HepG2 (cell line): ENCODE data around the gene CLIP2. TPM values are rescaled to one million over a fixed set of nuclear protein-coding genes. Genes with fewer than 3 reads are reported as not detected.

Experiments
- ATF7 ChIP-seq, 2 experiments: fragments of 450-650 bp in 1 of 2; sonication (generic) in 1 of 2; formaldehyde crosslinking in 1 of 2; IDR thresholded peaks; 2 replicates each; pipeline versions ENCODE4 v1.4.0 to v1.6.1; 2016 to 2020; ENCODE audit warnings: antibody characterized with exemption in 1 of 2, mild to moderate bottlenecking in 1 of 2, missing genetic modification reagents in 1 of 2
- CERS6 ChIP-seq: sonication (generic); formaldehyde crosslinking; IDR thresholded peaks from 2 replicates; pipeline ENCODE4 v1.5.0; 2020; ENCODE audit warnings: missing genetic modification reagents
- JDP2 ChIP-seq: sonication (generic); formaldehyde crosslinking; IDR thresholded peaks from 2 replicates; pipeline ENCODE4 v1.8.1; 2022; ENCODE audit warnings: missing genetic modification reagents, borderline replicate concordance
- POGZ ChIP-seq: sonication (generic); formaldehyde crosslinking; IDR thresholded peaks from 2 replicates; pipeline ENCODE4 v1.4.0; 2020; ENCODE audit warnings: mild to moderate bottlenecking, missing genetic modification reagents
- REPIN1 ChIP-seq: sonication (generic); formaldehyde crosslinking; IDR thresholded peaks from 2 replicates; pipeline ENCODE4 v1.8.0; 2022; ENCODE audit warnings: missing genetic modification reagents, low read depth, mild to moderate bottlenecking, borderline replicate concordance
- RXRB ChIP-seq: IDR thresholded peaks from 2 replicates; pipeline ENCODE4 v1.6.1; 2016; ENCODE audit warnings: borderline replicate concordance, missing genetic modification reagents, missing compliant biosample characterization
- SCMH1 ChIP-seq: sonication (generic); formaldehyde crosslinking; IDR thresholded peaks from 2 replicates; pipeline ENCODE4 v1.9.0; 2021; ENCODE audit warnings: missing genetic modification reagents, mild to moderate bottlenecking, borderline replicate concordance
- SMYD3 ChIP-seq: sonication (generic); formaldehyde crosslinking; IDR thresholded peaks from 2 replicates; pipeline ENCODE4 v1.8.1; 2023; ENCODE audit warnings: mild to moderate bottlenecking, missing genetic modification reagents
- ZNF326 ChIP-seq: sonication (generic); formaldehyde crosslinking; IDR thresholded peaks from 2 replicates; pipeline ENCODE4 v1.4.0; 2020; ENCODE audit warnings: missing genetic modification reagents, borderline replicate concordance
- ZNF33B ChIP-seq: sonication (generic); formaldehyde crosslinking; IDR thresholded peaks from 2 replicates; pipeline ENCODE4 v1.5.1; 2020; ENCODE audit warnings: mild to moderate bottlenecking, missing genetic modification reagents
- ZNF343 ChIP-seq: sonication (generic); formaldehyde crosslinking; IDR thresholded peaks from 2 replicates; pipeline ENCODE4 v1.4.0; 2020; ENCODE audit warnings: mild to moderate bottlenecking, missing genetic modification reagents
- ZNF460 ChIP-seq: sonication (generic); formaldehyde crosslinking; IDR thresholded peaks from 2 replicates; pipeline ENCODE4 v1.5.1; 2020; ENCODE audit warnings: missing genetic modification reagents, mild to moderate bottlenecking, borderline replicate concordance
- ZNF607 ChIP-seq: sonication (generic); formaldehyde crosslinking; IDR thresholded peaks from 2 replicates; pipeline ENCODE4 v1.5.1; 2020; ENCODE audit warnings: missing genetic modification reagents, mild to moderate bottlenecking, borderline replicate concordance
- ZNF784 ChIP-seq: sonication (generic); formaldehyde crosslinking; IDR thresholded peaks from 2 replicates; pipeline ENCODE4 v1.5.1; 2020; ENCODE audit warnings: missing genetic modification reagents, mild to moderate bottlenecking, borderline replicate concordance
- ZSCAN20 ChIP-seq: sonication (generic); formaldehyde crosslinking; IDR thresholded peaks from 2 replicates; pipeline ENCODE4 v1.4.0; 2020; ENCODE audit warnings: missing genetic modification reagents, mild to moderate bottlenecking, borderline replicate concordance
- ZSCAN21 ChIP-seq: sonication (generic); formaldehyde crosslinking; IDR thresholded peaks from 2 replicates; pipeline ENCODE4 v1.8.0; 2022; ENCODE audit warnings: mild to moderate bottlenecking, missing genetic modification reagents, moderate library complexity, borderline replicate concordance
- polyA plus RNA-seq, 8 experiments: library from polyadenylated mRNA; depleted of rRNA in 3 of 8; stranded (reverse) in 7 of 8; unstranded in 1 of 8; fragments of >200 nt; fragmentation: Illumina TruSeq in 4 of 8; extraction: Trizol in 4 of 8; gene quantifications; 2 replicates each; pipeline versions ENCODE4 v1.2.1 to v1.2.3, GENCODE V29; 2011 to 2016; ENCODE audit warnings: low read depth in 4 of 8, missing spikeins in 1 of 8, mixed read lengths in 1 of 8; ENCODE audit not compliant: insufficient read depth in 1 of 8
- total RNA-seq, 5 experiments: library from RNA; depleted of rRNA; stranded (reverse); fragments of >200 nt; fragmentation: Illumina TruSeq; extraction: Trizol; gene quantifications; 2 replicates each; pipeline ENCODE4 v1.2.3, GENCODE V29; 2016; ENCODE audit warnings: low read depth in 1 of 5
- TF ChIP-seq, protein P1 (sequence below): sonication (generic); formaldehyde crosslinking; IDR thresholded peaks from 2 replicates; pipeline ENCODE4 v1.4.0; 2020; ENCODE audit warnings: missing genetic modification reagents, mild to moderate bottlenecking, borderline replicate concordance
- TF ChIP-seq, protein P2 (sequence below): sonication (generic); formaldehyde crosslinking; conservative IDR thresholded peaks from 2 replicates; pipeline ENCODE4 v1.8.0; 2022; ENCODE audit warnings: missing genetic modification reagents
- TF ChIP-seq, protein P3 (sequence below): sonication (generic); formaldehyde crosslinking; IDR thresholded peaks from 2 replicates; pipeline ENCODE4 v1.4.0; 2020; ENCODE audit warnings: missing genetic modification reagents

The CLIP2 gene
- total and polyA plus RNA-seq, 2 of the 13 experiments (the other 11 are each of a cell fraction or from before 2014, with no cell fraction given): 6.5 to 17.4 TPM

GRCh38 chr7:74294191-74294998, 5.2 kb downstream of the CLIP2 start (continued):
- TF ChIP-seq, protein P1, sequence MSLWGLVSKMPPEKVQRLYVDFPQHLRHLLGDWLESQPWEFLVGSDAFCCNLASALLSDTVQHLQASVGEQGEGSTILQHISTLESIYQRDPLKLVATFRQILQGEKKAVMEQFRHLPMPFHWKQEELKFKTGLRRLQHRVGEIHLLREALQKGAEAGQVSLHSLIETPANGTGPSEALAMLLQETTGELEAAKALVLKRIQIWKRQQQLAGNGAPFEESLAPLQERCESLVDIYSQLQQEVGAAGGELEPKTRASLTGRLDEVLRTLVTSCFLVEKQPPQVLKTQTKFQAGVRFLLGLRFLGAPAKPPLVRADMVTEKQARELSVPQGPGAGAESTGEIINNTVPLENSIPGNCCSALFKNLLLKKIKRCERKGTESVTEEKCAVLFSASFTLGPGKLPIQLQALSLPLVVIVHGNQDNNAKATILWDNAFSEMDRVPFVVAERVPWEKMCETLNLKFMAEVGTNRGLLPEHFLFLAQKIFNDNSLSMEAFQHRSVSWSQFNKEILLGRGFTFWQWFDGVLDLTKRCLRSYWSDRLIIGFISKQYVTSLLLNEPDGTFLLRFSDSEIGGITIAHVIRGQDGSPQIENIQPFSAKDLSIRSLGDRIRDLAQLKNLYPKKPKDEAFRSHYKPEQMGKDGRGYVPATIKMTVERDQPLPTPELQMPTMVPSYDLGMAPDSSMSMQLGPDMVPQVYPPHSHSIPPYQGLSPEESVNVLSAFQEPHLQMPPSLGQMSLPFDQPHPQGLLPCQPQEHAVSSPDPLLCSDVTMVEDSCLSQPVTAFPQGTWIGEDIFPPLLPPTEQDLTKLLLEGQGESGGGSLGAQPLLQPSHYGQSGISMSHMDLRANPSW (CRISPR knock-in tag): 0 out of 2 replicates have a peak, but pooled peaks have one; percentile 43
- 0 out of 2 replicates have a peak, but pooled peaks have one; percentile 7 for TF ChIP-seq ZNF784 (CRISPR knock-in tag)
- TF ChIP-seq POGZ (CRISPR knock-in tag): peak; percentile 57
- TF ChIP-seq JDP2 (CRISPR knock-in tag): no peak
- TF ChIP-seq ZSCAN21 (CRISPR knock-in tag): no peak
- TF ChIP-seq CERS6: no peak
- no peak; the same call in 1 of the 2 replicates for TF ChIP-seq ZNF33B (CRISPR knock-in tag)
- no peak for TF ChIP-seq ATF7 (IDR thresholded peaks at IDR 0.05)
- TF ChIP-seq ATF7 (CRISPR knock-in tag; IDR thresholded peaks at IDR 0.05): no peak
- no peak for TF ChIP-seq ZNF343
- TF ChIP-seq ZNF607 (CRISPR knock-in tag): no peak
- peak; percentile 16; the same call in 1 of the 2 replicates for TF ChIP-seq ZNF326 (CRISPR knock-in tag)
- TF ChIP-seq, protein P2, sequence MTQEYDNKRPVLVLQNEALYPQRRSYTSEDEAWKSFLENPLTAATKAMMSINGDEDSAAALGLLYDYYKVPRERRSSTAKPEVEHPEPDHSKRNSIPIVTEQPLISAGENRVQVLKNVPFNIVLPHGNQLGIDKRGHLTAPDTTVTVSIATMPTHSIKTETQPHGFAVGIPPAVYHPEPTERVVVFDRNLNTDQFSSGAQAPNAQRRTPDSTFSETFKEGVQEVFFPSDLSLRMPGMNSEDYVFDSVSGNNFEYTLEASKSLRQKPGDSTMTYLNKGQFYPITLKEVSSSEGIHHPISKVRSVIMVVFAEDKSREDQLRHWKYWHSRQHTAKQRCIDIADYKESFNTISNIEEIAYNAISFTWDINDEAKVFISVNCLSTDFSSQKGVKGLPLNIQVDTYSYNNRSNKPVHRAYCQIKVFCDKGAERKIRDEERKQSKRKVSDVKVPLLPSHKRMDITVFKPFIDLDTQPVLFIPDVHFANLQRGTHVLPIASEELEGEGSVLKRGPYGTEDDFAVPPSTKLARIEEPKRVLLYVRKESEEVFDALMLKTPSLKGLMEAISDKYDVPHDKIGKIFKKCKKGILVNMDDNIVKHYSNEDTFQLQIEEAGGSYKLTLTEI: no peak
- no peak; the same call in 1 of the 2 replicates for TF ChIP-seq ZNF460
- TF ChIP-seq SCMH1 (CRISPR knock-in tag): no peak
- TF ChIP-seq, protein P3, sequence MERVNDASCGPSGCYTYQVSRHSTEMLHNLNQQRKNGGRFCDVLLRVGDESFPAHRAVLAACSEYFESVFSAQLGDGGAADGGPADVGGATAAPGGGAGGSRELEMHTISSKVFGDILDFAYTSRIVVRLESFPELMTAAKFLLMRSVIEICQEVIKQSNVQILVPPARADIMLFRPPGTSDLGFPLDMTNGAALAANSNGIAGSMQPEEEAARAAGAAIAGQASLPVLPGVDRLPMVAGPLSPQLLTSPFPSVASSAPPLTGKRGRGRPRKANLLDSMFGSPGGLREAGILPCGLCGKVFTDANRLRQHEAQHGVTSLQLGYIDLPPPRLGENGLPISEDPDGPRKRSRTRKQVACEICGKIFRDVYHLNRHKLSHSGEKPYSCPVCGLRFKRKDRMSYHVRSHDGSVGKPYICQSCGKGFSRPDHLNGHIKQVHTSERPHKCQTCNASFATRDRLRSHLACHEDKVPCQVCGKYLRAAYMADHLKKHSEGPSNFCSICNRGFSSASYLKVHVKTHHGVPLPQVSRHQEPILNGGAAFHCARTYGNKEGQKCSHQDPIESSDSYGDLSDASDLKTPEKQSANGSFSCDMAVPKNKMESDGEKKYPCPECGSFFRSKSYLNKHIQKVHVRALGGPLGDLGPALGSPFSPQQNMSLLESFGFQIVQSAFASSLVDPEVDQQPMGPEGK (CRISPR knock-in tag): peak; percentile 71; the same call in 1 of the 2 replicates
- no peak for TF ChIP-seq ZSCAN20 (CRISPR knock-in tag)
- TF ChIP-seq RXRB (CRISPR knock-in tag): peak; percentile 88
- TF ChIP-seq REPIN1: no peak; the same call in 1 of the 2 replicates
- no peak for TF ChIP-seq SMYD3 (CRISPR knock-in tag)
